ENCODE results near the gene TPST1. TPM values are rescaled to one million over a fixed set of nuclear protein-coding genes. Genes with fewer than 3 reads are reported as not detected.
"Not testable (repeated sequence)": the region's sequence is repeated elsewhere in the genome, so short reads cannot be mapped to it uniquely, and the experiment has no call there.

TPST1 gene
- total RNA-seq, 1 donor from 2014 or later = 36.5 TPM

DNA sequence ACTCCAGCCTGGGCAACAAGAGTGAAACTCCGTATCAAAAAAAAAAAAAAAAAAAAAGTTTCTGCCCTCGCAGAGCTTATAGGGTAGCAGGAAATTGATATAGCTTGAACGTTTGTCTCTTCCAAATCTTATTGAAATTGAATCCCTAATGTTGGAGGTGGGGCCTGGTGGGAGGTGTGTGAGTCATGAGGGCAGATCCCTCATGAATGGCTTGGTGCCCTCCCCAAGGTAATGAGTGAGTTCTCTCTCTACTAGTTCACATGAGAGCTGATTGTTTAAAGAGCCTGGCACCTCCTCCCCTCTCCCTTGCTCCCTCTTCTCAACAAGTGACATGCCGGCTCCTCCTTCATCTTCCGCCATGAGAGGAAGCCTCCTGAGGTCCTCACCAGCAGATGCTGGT lies 193.7 kb downstream of the TPST1 start:
- H2AFZ ChIP-seq (ENCODE audit: low read depth, low read length); H3K79me2 ChIP-seq (ENCODE audit: insufficient read depth, low read length); DNase-seq (ENCODE audit: low read depth); H3K9me3 Mint-ChIP-seq (ENCODE audit: unreplicated experiment); H4K20me1 ChIP-seq (ENCODE audit: insufficient read depth, low read length); FAIRE-seq; H3K27ac Mint-ChIP-seq (ENCODE audit: unreplicated experiment); H3K4me3 Mint-ChIP-seq (ENCODE audit: unreplicated experiment); H3K4me2 ChIP-seq (ENCODE audit: low read length); H3K9ac ChIP-seq (ENCODE audit: low read length); H3K4me1 Mint-ChIP-seq (ENCODE audit: low read depth, unreplicated experiment); H3K27me3 ChIP-seq (ENCODE audit: insufficient read depth, low read length); H3K4me3 ChIP-seq (ENCODE audit: insufficient read depth, low read depth, low read length); H3K9me3 ChIP-seq (ENCODE audit: insufficient read depth, low read depth, low read length); H3K27me3 Mint-ChIP-seq (ENCODE audit: low read depth, unreplicated experiment); H3K36me3 ChIP-seq (ENCODE audit: insufficient read depth, low read length); H3K27ac ChIP-seq (ENCODE audit: low read depth, low read length): not testable (repeated sequence)
- peaks cover 22% of the 10 kb centered on the region for H3K36me3 Mint-ChIP-seq (ENCODE audit: low read depth, unreplicated experiment)
- peaks cover 11% of the 10 kb centered on the region for H3K4me1 ChIP-seq (ENCODE audit: insufficient read depth, low read length)

DNA sequence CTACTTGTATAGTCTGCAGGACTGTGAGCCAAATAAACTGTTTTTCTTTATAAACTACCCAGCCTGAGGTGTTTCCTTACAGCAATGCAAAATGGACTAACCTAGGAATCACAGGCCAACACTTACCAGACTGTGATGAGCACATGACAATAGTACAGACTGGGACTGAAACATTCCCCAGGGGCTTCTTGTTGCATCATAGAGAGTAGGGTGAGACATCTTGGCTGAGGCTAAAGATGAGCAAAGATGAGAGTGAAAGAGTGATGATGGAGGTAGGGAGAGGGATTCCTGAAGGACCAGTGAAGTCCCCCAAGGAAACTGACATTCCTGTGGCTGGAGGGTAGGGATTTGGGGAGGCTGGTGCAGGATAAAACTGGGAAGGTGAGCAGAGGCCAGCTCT lies 194.4 kb downstream of the TPST1 start:
- Histone ChIP-seq H3K9me3 (ENCODE audit: insufficient read depth, low read depth, low read length) (no peaks in the 10 kb centered on the region), H4K20me1 (ENCODE audit: insufficient read depth, low read length) (no peaks in the 10 kb centered on the region), H3K27ac (ENCODE audit: low read depth, low read length) (no peak overlapping the region), H3K36me3 (ENCODE audit: insufficient read depth, low read length) (no peaks in the 10 kb centered on the region), H3K4me3 (ENCODE audit: insufficient read depth, low read depth, low read length) (no peak overlapping the region), H3K4me2 (ENCODE audit: low read length) (no peak overlapping the region), H3K9ac (ENCODE audit: low read length) (no peak overlapping the region), H3K27me3 (ENCODE audit: insufficient read depth, low read length) (no peaks in the 10 kb centered on the region), H3K79me2 (ENCODE audit: insufficient read depth, low read length) (no peaks in the 10 kb centered on the region), H3K4me1 (ENCODE audit: insufficient read depth, low read length) (peaks cover 11% of the 10 kb centered on the region), H2AFZ (ENCODE audit: low read depth, low read length) (no peak overlapping the region)
- H3K4me1 Mint-ChIP-seq (ENCODE audit: low read depth, unreplicated experiment) = peaks cover 7% of the 10 kb centered on the region
- FAIRE-seq (no peak), DNase-seq (ENCODE audit: low read depth) (no peak)
- peaks cover 2% of the 10 kb centered on the region for H3K9me3 Mint-ChIP-seq (ENCODE audit: unreplicated experiment)
- TF ChIP-seq, protein P1, sequence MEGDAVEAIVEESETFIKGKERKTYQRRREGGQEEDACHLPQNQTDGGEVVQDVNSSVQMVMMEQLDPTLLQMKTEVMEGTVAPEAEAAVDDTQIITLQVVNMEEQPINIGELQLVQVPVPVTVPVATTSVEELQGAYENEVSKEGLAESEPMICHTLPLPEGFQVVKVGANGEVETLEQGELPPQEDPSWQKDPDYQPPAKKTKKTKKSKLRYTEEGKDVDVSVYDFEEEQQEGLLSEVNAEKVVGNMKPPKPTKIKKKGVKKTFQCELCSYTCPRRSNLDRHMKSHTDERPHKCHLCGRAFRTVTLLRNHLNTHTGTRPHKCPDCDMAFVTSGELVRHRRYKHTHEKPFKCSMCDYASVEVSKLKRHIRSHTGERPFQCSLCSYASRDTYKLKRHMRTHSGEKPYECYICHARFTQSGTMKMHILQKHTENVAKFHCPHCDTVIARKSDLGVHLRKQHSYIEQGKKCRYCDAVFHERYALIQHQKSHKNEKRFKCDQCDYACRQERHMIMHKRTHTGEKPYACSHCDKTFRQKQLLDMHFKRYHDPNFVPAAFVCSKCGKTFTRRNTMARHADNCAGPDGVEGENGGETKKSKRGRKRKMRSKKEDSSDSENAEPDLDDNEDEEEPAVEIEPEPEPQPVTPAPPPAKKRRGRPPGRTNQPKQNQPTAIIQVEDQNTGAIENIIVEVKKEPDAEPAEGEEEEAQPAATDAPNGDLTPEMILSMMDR (IDR thresholded peaks at IDR 0.05; ENCODE audit: insufficient read depth, low read depth, low read length) = no peak
- no peak for TF ChIP-seq EZH2 (IDR thresholded peaks at IDR 0.05; ENCODE audit: insufficient read depth, low read length)
- H3K36me3 Mint-ChIP-seq (ENCODE audit: low read depth, unreplicated experiment) = peaks cover 22% of the 10 kb centered on the region
- no peaks in the 10 kb centered on the region for H3K27me3 Mint-ChIP-seq (ENCODE audit: low read depth, unreplicated experiment)
- no peak overlapping the region for H3K27ac Mint-ChIP-seq (ENCODE audit: unreplicated experiment)
- no peak overlapping the region for H3K4me3 Mint-ChIP-seq (ENCODE audit: unreplicated experiment)

DNA sequence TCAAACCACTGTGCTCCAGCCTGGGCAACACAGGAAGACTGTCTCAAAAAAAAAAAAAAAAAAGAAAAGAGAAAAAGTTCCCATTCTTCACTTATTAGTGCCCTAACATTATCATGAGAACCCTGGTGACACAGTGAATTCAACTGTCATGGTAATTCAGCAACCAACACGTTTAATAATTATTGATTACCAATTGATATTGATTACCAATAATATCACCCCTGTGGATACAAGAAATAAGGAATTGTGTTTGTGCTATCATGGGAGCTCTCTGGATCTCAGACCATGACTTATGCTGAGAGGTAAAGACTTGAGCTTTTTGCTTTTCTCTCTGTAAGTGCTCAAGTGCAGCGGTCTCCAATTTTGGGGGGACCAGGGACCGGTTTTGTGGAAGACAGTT lies 195.3 kb downstream of the TPST1 start:
- Histone ChIP-seq H3K4me3 (ENCODE audit: insufficient read depth, low read depth, low read length) (no peak overlapping the region), H3K36me3 (ENCODE audit: insufficient read depth, low read length) (no peaks in the 10 kb centered on the region), H2AFZ (ENCODE audit: low read depth, low read length) (no peak overlapping the region), H4K20me1 (ENCODE audit: insufficient read depth, low read length) (no peaks in the 10 kb centered on the region), H3K9ac (ENCODE audit: low read length) (no peak overlapping the region), H3K4me1 (ENCODE audit: insufficient read depth, low read length) (peaks cover 9% of the 10 kb centered on the region), H3K4me2 (ENCODE audit: low read length) (no peak overlapping the region), H3K27ac (ENCODE audit: low read depth, low read length) (no peak overlapping the region), H3K79me2 (ENCODE audit: insufficient read depth, low read length) (no peaks in the 10 kb centered on the region), H3K27me3 (ENCODE audit: insufficient read depth, low read length) (no peaks in the 10 kb centered on the region), H3K9me3 (ENCODE audit: insufficient read depth, low read depth, low read length) (no peaks in the 10 kb centered on the region)
- Mint-ChIP-seq H3K9me3 (ENCODE audit: unreplicated experiment) (peaks cover 2% of the 10 kb centered on the region), H3K27ac (ENCODE audit: unreplicated experiment) (no peak overlapping the region), H3K27me3 (ENCODE audit: low read depth, unreplicated experiment) (no peaks in the 10 kb centered on the region), H3K36me3 (ENCODE audit: low read depth, unreplicated experiment) (peaks cover 18% of the 10 kb centered on the region), H3K4me1 (ENCODE audit: low read depth, unreplicated experiment) (peaks cover 4% of the 10 kb centered on the region), H3K4me3 (ENCODE audit: unreplicated experiment) (no peak overlapping the region)
- DNase-seq (ENCODE audit: low read depth) = no peak
- FAIRE-seq = no peak
- TF ChIP-seq, protein P1 (IDR thresholded peaks at IDR 0.05; ENCODE audit: insufficient read depth, low read depth, low read length) = no peak
- TF ChIP-seq EZH2 (IDR thresholded peaks at IDR 0.05; ENCODE audit: insufficient read depth, low read length) = no peak

DNA sequence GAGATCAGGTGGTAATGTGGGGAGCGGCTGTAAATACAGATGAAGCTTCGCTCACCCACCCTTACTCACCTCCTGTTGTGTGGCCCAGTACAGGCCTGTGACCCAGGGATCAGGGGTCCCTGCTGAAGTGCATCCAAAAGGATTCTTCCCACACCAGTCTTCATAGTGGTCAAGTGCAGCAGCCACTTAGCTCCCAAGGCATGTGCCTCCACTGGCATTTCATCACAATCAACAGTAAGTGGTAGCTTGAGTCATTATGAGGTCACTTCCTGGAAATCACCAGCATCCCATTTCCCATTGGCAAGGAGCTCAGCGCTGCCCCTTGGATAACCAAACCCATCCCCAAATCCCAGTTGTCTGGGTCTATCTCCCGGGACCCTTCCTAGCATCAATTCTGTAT lies 196.0 kb downstream of the TPST1 start:
- not testable (repeated sequence) for H3K4me1 Mint-ChIP-seq (ENCODE audit: low read depth, unreplicated experiment); H3K27ac Mint-ChIP-seq (ENCODE audit: unreplicated experiment); H3K9ac ChIP-seq (ENCODE audit: low read length); H3K36me3 ChIP-seq (ENCODE audit: insufficient read depth, low read length); H3K4me3 Mint-ChIP-seq (ENCODE audit: unreplicated experiment); H3K27ac ChIP-seq (ENCODE audit: low read depth, low read length); DNase-seq (ENCODE audit: low read depth); H3K4me3 ChIP-seq (ENCODE audit: insufficient read depth, low read depth, low read length); FAIRE-seq; H3K9me3 ChIP-seq (ENCODE audit: insufficient read depth, low read depth, low read length); H2AFZ ChIP-seq (ENCODE audit: low read depth, low read length); H3K4me1 ChIP-seq (ENCODE audit: insufficient read depth, low read length); H4K20me1 ChIP-seq (ENCODE audit: insufficient read depth, low read length); H3K4me2 ChIP-seq (ENCODE audit: low read length); H3K79me2 ChIP-seq (ENCODE audit: insufficient read depth, low read length); H3K9me3 Mint-ChIP-seq (ENCODE audit: unreplicated experiment); H3K27me3 ChIP-seq (ENCODE audit: insufficient read depth, low read length); H3K27me3 Mint-ChIP-seq (ENCODE audit: low read depth, unreplicated experiment)
- H3K36me3 Mint-ChIP-seq (ENCODE audit: low read depth, unreplicated experiment) = peaks cover 18% of the 10 kb centered on the region

DNA sequence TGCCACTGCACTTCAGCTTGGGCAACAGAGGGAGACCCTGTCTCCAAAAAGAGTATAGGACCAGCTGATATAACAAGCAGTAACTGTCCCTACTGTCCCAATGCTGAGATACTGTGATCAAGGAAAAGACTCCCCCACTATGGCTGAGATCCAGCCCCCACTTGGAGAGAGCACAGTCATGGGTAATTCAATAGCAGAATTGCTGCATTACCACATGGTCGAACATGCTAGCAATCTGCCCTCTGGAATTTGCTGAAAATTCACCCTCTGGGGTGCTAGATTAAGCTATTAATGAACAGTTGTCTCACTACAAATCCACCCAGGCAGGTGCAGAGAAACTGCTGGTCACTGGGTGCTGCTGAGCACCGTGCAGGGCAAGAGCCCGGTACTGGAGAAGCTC lies 196.8 kb downstream of the TPST1 start:
- not testable (repeated sequence) for H3K36me3 ChIP-seq (ENCODE audit: insufficient read depth, low read length); FAIRE-seq; H3K27ac Mint-ChIP-seq (ENCODE audit: unreplicated experiment); H3K4me3 ChIP-seq (ENCODE audit: insufficient read depth, low read depth, low read length); H3K9me3 Mint-ChIP-seq (ENCODE audit: unreplicated experiment); H3K27me3 ChIP-seq (ENCODE audit: insufficient read depth, low read length); H3K9ac ChIP-seq (ENCODE audit: low read length); H3K4me3 Mint-ChIP-seq (ENCODE audit: unreplicated experiment); H3K4me1 Mint-ChIP-seq (ENCODE audit: low read depth, unreplicated experiment); H3K27me3 Mint-ChIP-seq (ENCODE audit: low read depth, unreplicated experiment); H2AFZ ChIP-seq (ENCODE audit: low read depth, low read length); H3K79me2 ChIP-seq (ENCODE audit: insufficient read depth, low read length); H4K20me1 ChIP-seq (ENCODE audit: insufficient read depth, low read length); DNase-seq (ENCODE audit: low read depth); H3K9me3 ChIP-seq (ENCODE audit: insufficient read depth, low read depth, low read length); H3K4me2 ChIP-seq (ENCODE audit: low read length); H3K27ac ChIP-seq (ENCODE audit: low read depth, low read length); H3K4me1 ChIP-seq (ENCODE audit: insufficient read depth, low read length)
- peaks cover 18% of the 10 kb centered on the region for H3K36me3 Mint-ChIP-seq (ENCODE audit: low read depth, unreplicated experiment)

All from astrocyte (in vitro differentiated cells and primary cell).